HepG2 (cell line): ENCODE measurements around the gene YLPM1. TPM values are rescaled to one million over a fixed set of nuclear protein-coding genes. Genes with fewer than 3 reads are reported as not detected.

ENCODE experiments used
- ARID2 ChIP-seq: sonication (generic); formaldehyde crosslinking; IDR thresholded peaks from 2 replicates; pipeline ENCODE4 v1.8.1; 2022; ENCODE audit warnings: mild to moderate bottlenecking, missing genetic modification reagents, borderline replicate concordance
- KMT2B ChIP-seq: IDR thresholded peaks from 2 replicates; pipeline ENCODE4 v1.6.1; 2016; ENCODE audit warnings: missing genetic modification reagents, missing compliant biosample characterization
- MED1 ChIP-seq: sonication (generic); formaldehyde crosslinking; IDR thresholded peaks from 2 replicates; pipeline ENCODE4 v1.4.0; 2020; ENCODE audit warnings: missing genetic modification reagents
- MEIS1 ChIP-seq: sonication (generic); formaldehyde crosslinking; IDR thresholded peaks from 2 replicates; pipeline ENCODE4 v1.9.0; 2021; ENCODE audit warnings: mild to moderate bottlenecking, missing genetic modification reagents, moderate library complexity, borderline replicate concordance
- NFKBIZ ChIP-seq: IDR thresholded peaks from 2 replicates; pipeline ENCODE4 v1.6.1; 2018; ENCODE audit warnings: missing genetic modification reagents, missing compliant biosample characterization
- NFYC ChIP-seq: IDR thresholded peaks from 2 replicates; pipeline ENCODE4 v1.6.1; 2016; ENCODE audit warnings: missing genetic modification reagents, missing compliant biosample characterization
- RARG ChIP-seq: sonication (generic); formaldehyde crosslinking; IDR thresholded peaks from 2 replicates; pipeline ENCODE4 v1.4.0; 2020; ENCODE audit warnings: low read depth, mild to moderate bottlenecking, missing genetic modification reagents
- RELA ChIP-seq: sonication (generic); formaldehyde crosslinking; IDR thresholded peaks from 2 replicates; pipeline ENCODE4 v1.4.0; 2020; ENCODE audit warnings: missing genetic modification reagents
- RNF2 ChIP-seq: fragments of 450-650 bp; conservative IDR thresholded peaks from 2 replicates; pipeline ENCODE4 v1.6.1; 2016; ENCODE audit warnings: low read depth
- ZNF232 ChIP-seq: sonication (generic); formaldehyde crosslinking; IDR thresholded peaks from 2 replicates; pipeline ENCODE4 v1.4.0; 2020; ENCODE audit warnings: missing genetic modification reagents, borderline replicate concordance
- ZNF256 ChIP-seq: sonication (generic); formaldehyde crosslinking; conservative IDR thresholded peaks from 2 replicates; pipeline ENCODE4 v1.4.0; 2020; ENCODE audit warnings: missing genetic modification reagents
- ZNF7 ChIP-seq: IDR thresholded peaks from 2 replicates; pipeline ENCODE4 v1.6.1; 2016; ENCODE audit warnings: missing biosample characterization, missing genetic modification reagents
- polyA plus RNA-seq, 8 experiments: library from polyadenylated mRNA; depleted of rRNA in 3 of 8; stranded (reverse) in 7 of 8; unstranded in 1 of 8; fragments of >200 nt; fragmentation: Illumina TruSeq in 4 of 8; extraction: Trizol in 4 of 8; gene quantifications; 2 replicates each; pipeline versions ENCODE4 v1.2.1 to v1.2.3, GENCODE V29; 2011 to 2016; ENCODE audit warnings: low read depth in 4 of 8, missing spikeins in 1 of 8, mixed read lengths in 1 of 8; ENCODE audit not compliant: insufficient read depth in 1 of 8
- total RNA-seq, 5 experiments: library from RNA; depleted of rRNA; stranded (reverse); fragments of >200 nt; fragmentation: Illumina TruSeq; extraction: Trizol; gene quantifications; 2 replicates each; pipeline ENCODE4 v1.2.3, GENCODE V29; 2016; ENCODE audit warnings: low read depth in 1 of 5
- TF ChIP-seq, protein P1 (sequence below): sonication (generic); formaldehyde crosslinking; IDR thresholded peaks from 2 replicates; pipeline ENCODE4 v1.5.1; 2020; ENCODE audit warnings: mild to moderate bottlenecking, missing genetic modification reagents
- TF ChIP-seq, protein P2 (sequence below), 2 experiments: sonication (generic) in 1 of 2; formaldehyde crosslinking in 1 of 2; IDR thresholded peaks; 2 replicates each; pipeline versions ENCODE4 v1.4.0 to v1.6.1; 2016 to 2020; ENCODE audit warnings: borderline replicate concordance in 1 of 2, low read depth in 1 of 2, mild to moderate bottlenecking in 1 of 2, missing genetic modification reagents in 1 of 2
- TF ChIP-seq, protein P3 (sequence below): sonication (generic); formaldehyde crosslinking; IDR thresholded peaks from 2 replicates; pipeline ENCODE4 v1.4.0; 2020; ENCODE audit warnings: missing genetic modification reagents, borderline replicate concordance
- TF ChIP-seq, protein P4 (sequence below), 2 experiments: fragments of 450-650 bp in 1 of 2; sonication (generic) in 1 of 2; formaldehyde crosslinking; IDR thresholded peaks; 2 replicates each; pipeline versions ENCODE4 v1.5.0 to v1.8.0; 2020 to 2022; ENCODE audit warnings: mild to moderate bottlenecking in 1 of 2, missing genetic modification reagents in 1 of 2

The YLPM1 gene
- total and polyA plus RNA-seq, 2 of the 13 experiments (the other 11 are each of a cell fraction or from before 2014, with no cell fraction given) = 6.7 to 21.9 TPM

DNA sequence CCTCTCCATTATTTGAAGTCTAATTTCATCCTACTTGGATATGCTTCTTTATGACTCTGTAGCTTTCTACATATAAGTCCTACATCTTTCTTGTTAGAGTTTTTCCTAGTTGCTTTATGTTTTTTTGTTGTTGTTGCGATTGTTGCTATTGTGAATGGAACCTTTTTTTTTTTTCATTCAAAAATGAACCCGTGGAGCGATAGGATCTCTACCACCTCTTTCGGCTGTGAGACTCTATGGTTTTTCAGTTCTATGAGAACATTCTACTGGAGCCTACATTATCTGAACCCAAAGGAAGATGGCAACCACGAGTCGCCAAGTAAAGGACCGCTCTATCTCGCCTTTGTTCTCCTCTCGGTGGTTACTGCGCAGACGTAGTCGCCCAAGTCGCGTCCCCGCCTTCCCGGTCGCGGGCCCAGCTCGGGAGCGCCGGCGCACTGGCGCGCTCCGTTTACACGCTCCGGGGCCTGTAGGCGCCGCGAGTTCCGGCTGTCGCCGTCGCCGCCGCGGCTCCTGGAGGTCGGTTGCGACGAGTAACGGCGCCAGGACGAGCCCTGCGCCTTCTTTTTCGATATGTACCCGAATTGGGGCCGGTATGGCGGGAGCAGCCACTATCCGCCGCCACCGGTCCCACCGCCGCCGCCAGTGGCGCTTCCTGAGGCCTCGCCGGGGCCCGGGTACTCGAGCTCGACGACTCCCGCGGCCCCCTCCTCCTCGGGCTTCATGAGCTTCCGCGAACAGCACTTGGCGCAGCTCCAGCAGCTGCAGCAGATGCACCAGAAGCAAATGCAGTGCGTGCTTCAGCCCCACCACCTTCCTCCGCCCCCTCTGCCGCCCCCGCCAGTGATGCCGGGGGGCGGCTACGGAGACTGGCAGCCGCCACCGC is at the start of gene YLPM1 (continued):
- TF ChIP-seq NFKBIZ (no peak), RELA (CRISPR knock-in tag) (no peak; the same call in 1 of the 2 replicates), KMT2B (peak; percentile 91), MED1 (CRISPR knock-in tag) (peak; percentile 70), NFYC (no peak), ZNF256 (CRISPR knock-in tag) (peak; percentile 78; the same call in 1 of the 2 replicates), MEIS1 (no peak), ZNF7 (no peak), ARID2 (CRISPR knock-in tag) (0 out of 2 replicates have a peak, but pooled peaks have one; percentile 66), ZNF232 (CRISPR knock-in tag) (0 out of 2 replicates have a peak, but pooled peaks have one; percentile 43), RARG (no peak), RNF2 (no peak; the same call in 1 of the 2 replicates)
- TF ChIP-seq, protein P1, sequence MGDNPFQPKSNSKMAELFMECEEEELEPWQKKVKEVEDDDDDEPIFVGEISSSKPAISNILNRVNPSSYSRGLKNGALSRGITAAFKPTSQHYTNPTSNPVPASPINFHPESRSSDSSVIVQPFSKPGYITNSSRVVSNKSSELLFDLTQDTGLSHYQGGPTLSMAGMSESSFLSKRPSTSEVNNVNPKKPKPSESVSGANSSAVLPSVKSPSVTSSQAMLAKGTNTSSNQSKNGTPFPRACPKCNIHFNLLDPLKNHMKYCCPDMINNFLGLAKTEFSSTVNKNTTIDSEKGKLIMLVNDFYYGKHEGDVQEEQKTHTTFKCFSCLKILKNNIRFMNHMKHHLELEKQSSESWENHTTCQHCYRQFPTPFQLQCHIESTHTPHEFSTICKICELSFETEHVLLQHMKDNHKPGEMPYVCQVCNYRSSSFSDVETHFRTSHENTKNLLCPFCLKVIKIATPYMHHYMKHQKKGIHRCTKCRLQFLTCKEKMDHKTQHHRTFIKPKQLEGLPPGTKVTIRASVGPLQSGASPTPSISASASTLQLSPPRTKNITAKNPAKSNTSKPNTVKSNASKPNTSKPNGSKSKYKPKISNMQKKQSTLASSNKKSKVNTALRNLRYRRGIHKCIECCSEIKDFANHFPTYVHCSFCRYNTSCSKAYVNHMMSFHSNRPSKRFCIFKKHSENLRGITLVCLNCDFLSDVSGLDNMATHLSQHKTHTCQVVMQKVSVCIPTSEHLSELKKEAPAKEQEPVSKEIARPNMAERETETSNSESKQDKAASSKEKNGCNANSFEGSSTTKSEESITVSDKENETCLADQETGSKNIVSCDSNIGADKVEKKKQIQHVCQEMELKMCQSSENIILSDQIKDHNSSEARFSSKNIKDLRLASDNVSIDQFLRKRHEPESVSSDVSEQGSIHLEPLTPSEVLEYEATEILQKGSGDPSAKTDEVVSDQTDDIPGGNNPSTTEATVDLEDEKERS = no peak
- TF ChIP-seq, protein P2, sequence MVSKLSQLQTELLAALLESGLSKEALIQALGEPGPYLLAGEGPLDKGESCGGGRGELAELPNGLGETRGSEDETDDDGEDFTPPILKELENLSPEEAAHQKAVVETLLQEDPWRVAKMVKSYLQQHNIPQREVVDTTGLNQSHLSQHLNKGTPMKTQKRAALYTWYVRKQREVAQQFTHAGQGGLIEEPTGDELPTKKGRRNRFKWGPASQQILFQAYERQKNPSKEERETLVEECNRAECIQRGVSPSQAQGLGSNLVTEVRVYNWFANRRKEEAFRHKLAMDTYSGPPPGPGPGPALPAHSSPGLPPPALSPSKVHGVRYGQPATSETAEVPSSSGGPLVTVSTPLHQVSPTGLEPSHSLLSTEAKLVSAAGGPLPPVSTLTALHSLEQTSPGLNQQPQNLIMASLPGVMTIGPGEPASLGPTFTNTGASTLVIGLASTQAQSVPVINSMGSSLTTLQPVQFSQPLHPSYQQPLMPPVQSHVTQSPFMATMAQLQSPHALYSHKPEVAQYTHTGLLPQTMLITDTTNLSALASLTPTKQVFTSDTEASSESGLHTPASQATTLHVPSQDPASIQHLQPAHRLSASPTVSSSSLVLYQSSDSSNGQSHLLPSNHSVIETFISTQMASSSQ (IDR thresholded peaks at IDR 0.05; ENCODE audit: low read depth) = no peak
- TF ChIP-seq, protein P2 (CRISPR knock-in tag; IDR thresholded peaks at IDR 0.05; ENCODE audit: borderline replicate concordance) = no peak
- TF ChIP-seq, protein P3, sequence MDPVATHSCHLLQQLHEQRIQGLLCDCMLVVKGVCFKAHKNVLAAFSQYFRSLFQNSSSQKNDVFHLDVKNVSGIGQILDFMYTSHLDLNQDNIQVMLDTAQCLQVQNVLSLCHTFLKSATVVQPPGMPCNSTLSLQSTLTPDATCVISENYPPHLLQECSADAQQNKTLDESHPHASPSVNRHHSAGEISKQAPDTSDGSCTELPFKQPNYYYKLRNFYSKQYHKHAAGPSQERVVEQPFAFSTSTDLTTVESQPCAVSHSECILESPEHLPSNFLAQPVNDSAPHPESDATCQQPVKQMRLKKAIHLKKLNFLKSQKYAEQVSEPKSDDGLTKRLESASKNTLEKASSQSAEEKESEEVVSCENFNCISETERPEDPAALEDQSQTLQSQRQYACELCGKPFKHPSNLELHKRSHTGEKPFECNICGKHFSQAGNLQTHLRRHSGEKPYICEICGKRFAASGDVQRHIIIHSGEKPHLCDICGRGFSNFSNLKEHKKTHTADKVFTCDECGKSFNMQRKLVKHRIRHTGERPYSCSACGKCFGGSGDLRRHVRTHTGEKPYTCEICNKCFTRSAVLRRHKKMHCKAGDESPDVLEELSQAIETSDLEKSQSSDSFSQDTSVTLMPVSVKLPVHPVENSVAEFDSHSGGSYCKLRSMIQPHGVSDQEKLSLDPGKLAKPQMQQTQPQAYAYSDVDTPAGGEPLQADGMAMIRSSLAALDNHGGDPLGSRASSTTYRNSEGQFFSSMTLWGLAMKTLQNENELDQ (CRISPR knock-in tag) = no peak
- TF ChIP-seq, protein P4, sequence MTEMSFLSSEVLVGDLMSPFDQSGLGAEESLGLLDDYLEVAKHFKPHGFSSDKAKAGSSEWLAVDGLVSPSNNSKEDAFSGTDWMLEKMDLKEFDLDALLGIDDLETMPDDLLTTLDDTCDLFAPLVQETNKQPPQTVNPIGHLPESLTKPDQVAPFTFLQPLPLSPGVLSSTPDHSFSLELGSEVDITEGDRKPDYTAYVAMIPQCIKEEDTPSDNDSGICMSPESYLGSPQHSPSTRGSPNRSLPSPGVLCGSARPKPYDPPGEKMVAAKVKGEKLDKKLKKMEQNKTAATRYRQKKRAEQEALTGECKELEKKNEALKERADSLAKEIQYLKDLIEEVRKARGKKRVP (CRISPR knock-in tag; IDR thresholded peaks at IDR 0.05) = no peak
